Medulla oblongata (tissue), 1 donor: ENCODE data around the gene SLC34A3.

Source experiments
- DNase-seq: peaks from one replicate; pipeline ENCODE4 v3.0.0-alpha.2; 2015; ENCODE audit errors: extremely low spot score

The SLC34A3 gene

DNA sequence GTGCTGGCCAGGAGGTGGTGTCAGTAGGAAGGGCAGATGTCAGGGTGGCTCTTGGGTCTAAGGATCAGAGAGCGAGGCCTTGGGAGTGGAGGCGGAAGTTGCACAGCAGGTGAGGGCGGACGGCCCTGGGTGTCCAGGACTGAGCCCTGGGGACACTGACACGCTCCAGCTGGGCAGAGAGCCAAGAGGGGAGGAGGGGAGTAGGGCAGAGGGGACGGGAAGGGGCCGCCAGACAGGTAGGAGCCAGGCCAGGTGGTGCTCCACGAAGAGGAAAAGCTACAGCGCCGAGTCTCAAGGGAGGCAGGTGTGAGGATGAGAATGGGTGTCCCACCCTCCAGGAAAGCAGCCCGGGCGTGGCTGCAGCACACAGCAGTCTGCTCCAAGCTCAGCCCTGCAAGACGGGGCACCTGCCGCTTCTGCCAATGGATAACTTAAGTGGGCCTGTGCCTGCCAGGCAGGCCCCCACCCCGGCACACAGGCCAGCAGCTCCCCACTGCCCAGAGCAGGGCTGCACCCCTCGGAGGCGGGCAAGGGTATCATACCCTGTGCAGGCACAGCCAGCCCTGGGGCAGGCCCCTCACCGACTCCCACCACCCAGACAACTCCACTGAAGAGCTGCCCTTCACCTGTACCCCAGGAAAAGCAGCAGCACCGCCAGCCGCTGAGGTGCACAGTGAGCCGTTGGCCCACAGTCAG is 35.0 kb upstream of the SLC34A3 start:
- no peak for DNase-seq

DNA sequence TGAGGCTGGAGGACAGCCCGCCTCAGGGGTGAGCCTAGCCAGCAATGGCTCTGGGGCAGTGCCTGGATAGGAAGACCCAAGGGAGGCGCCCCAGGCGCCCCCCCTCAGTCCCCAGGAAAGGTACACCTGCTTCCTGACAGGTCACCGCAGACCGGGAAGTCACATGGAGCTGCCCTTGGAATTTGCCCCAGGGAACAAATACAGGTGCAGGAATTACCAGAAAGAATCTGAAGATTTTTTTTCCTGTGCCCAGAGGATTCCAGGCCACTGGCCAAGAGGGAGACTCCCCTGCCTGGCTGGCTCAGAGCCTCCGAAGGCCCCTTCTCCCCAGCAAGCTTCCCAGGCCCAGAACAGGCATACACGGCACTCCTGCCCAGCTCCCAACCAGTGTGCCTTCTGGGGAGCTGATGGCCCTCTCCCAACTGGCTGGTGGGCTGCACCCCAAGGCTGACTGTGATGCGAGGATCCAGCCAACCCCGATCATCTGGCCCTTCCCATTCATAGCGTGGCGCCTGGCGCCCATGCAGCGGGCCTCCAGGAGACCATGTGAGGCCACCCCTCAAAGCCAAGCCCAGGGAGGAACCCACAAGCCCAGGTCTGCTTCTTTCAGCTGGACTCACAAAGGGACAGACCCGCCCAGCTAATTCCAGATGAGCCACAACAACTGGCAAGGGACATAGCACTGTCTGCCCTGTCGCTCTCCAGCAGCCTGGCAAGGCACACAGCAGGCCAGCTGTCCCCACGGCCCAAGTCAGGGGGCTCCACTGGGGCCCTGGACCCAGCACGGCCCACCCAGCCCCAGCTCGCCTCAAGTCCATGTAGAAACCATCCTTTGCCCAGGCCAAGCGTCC is 32.4 kb upstream of the SLC34A3 start:
- DNase-seq: peak; percentile 39

DNA sequence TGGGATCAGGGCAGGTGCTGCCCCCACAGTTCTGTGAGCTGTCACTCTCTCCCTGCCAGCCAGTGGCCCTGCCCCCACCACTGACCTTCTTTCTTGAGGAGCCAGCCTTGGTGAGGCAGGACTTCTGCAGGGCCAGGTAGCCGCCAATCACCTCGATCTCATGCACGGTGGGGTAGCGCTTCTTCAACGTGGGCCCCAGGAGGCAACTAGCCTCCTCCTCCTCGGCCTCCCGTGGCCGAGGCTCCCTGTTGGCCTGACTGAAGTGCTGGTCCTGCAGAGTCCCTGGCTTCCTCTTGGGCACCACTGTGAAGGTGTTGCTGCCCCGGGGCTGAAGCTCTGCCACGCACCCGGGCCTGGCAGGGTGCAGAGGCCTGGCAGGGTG is 31.8 kb upstream of the SLC34A3 start:
- DNase-seq: peak; percentile 39

DNA sequence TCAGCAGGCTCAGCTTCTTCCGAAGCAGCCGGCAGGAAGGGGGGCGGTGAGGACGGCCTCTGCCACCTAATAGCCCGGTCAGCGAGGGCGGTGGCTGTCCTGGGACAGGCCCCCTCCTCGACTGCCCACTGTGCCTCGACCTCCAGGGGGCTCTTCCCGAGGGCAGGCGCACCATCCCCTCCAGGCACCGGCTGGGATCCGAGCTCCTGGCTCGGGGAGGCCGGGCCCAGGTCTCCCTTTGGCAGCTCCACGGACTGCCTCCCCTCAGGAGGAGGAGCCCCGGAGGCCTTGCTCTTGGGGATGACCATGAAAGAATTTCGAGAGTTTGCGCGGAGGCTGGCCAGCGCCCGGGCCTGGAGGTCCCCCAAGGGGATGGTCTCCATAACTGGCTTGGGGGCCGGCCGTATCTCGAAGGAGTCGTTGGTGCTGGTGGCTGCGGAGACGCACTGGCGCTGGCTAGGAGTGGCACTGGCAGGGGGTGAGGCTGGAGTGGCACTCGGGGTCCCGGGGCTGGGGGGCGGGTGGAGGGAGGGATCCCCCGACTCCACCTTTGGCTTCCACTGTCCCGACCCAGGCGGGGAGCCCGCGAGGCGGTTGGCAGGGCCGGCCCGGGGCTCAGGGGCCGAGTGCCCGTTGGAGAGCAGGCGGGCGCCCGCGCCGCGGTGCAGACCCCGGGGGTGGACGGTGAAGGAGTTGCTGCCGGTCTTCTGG is 31.1 kb upstream of the SLC34A3 start:
- DNase-seq: no peak

DNA sequence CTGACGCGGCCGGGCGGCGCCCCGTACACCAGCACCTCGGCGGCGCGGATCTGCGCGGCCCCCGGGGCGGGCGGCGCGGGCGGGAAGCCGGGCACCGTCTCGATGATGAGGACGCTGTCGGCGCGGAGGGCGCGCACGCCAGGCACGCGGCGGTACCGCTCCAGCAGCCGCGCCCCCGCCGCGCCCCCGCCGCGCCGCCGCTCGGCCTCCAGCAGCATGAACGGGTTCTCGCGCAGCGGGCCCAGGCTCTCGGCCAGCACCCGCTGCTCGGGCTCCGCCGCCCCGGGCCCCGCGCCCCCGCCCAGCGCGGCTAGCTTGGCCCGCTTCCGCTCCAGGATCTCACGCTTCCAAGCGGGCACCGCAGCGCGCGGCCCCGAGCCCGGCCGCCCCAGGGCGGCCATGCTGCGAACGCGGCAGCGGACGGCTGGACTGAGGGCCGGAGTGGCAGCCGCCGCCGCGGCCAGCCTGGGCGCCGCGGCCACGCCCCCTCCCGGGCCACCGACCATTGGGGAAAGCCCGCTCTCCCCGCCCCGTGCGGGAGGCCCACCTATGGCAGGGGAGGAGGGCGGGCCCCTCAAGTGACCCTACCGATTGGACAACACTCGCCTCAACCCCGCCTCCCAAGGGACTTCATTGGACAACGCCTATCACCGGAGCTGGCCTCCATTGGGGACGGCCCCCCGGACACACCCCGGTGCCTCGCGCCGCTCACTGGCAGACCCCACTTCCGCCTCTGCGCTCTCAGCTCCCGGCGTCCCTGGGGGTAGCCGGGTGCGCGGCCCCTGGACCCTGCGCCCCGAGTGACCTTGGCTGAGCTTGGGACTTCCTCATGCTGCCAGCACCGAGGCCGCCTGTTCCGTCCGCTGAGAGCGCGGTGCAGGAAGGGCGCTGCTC is 30.1 kb upstream of the SLC34A3 start, which contains the start of gene TPRN:
TPRN (minus strand) TSS at position 431 of the 894 bp plus-strand sequence; CDS start at position 401, 30 bp downstream.
- peak; percentile 99 for DNase-seq

DNA sequence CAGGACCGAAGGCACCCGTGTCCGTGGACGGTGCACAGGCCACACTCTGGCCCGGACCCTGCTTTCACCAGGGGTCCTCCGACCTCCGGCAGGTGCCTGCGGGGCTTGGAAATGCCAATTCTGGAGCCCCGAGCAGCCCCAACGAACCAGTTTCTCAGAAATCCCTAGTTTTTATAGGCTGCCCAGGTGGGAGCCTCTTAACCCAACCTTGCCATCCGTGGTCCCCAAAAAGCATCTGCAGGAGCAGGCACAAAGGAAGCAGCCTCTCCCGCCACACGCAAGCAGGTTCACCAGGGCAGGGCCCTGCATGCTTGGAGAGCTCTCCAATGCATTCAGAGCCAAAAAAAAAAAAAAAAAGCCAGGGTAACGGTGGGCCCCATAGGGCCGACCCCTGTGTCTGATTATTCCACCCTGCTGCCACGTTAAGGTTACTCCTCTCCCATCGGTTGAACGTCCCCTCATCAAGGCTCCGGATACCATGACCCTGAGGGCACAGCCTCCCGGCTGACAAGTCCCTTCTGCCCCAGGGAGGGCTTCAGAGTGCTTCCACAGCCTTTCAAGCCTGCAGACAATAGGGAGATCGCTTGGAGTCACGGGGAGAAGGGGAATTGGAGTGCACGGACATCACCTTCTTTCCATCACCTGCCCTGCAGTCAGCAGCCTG is 29.4 kb upstream of the SLC34A3 start:
- DNase-seq: no peak

DNA sequence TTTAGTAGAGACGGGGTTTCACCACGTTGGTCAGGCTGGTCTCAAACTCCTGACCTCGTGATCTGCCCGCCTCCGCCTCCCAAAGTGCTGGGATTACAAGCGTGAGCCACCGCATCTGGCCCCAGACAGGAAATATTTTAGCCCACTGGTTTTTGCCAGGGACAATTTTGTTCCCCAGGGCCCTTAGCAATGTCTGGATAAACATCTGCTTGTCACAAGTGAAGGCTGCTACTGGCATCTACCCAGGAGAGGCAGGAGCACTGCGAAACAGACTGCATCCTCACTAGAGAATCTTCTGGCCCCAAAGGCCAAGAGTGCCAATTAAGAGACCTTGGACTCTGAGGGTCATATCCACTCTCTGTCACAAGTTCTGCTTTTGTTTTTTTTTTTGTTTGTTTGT is 27.7 kb upstream of the SLC34A3 start:
- DNase-seq: no peak

DNA sequence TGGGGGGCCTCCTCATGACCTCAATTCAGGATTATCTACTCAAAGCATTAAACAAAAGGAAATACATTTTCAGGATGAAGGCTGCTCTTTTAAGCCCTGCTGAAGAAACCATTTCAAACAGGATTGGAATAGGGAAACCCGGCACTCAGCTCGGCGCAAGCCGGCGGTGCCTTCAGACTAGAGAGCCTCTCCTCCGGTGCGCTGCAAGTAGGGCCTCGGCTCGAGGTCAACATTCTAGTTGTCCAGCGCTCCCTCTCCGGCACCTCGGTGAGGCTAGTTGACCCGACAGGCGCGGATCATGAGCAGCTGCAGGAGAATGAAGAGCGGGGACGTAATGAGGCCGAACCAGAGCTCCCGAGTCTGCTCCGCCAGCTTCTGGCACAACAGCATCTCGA is 26.0 kb upstream of the SLC34A3 start:
- DNase-seq: no peak

DNA sequence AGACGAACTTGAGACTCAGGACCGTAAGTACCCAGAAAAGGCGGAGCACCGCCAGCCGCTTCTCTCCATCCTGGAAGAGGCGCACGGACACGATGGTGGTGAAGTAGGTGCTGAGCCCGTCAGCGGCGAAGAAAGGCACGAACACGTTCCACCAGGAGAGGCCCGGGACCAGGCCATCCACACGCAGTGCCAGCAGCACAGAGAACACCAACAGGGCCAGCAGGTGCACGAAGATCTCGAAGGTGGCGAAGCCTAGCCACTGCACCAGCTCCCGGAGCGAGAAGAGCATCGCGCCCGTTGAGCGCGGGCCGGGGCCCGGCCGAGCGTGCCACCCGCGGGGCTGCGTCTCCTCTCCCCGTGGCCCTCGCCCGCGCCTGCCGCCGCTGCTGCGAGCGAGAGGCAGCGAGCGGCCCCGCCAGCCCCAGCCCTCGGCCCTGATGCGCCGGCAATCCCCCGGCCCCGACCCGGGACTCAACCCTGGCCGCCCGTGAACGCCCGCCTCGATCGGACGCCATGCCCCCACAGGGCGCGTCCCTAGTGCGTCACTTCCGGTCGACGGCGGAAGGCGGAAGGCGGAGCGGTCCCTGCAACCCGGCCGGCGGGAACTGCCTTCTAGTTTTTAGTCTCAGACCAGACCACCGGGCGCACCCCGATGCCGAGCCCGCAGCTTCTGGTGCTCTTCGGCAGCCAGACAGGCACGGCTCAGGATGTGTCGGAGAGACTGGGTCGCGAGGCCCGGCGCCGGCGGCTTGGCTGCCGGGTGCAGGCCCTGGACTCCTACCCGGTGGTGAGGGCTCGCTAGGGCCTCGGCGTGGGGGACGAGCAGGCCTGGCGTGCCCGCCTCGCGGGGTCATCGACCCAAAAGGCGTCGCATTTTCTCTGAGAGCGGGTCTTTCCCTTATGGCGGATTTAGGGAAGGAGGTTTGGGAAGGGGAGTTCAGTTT is 25.3 kb upstream of the SLC34A3 start, which contains the start of the genes NDOR1 and TMEM203:
NDOR1 (plus strand) TSS at position 575 of the 944 bp plus-strand sequence; CDS start at position 653, 78 bp downstream.
TMEM203 (minus strand) TSS at position 523 of the 944 bp plus-strand sequence; CDS start at position 289, 234 bp downstream.
- DNase-seq: peak; percentile 92

DNA sequence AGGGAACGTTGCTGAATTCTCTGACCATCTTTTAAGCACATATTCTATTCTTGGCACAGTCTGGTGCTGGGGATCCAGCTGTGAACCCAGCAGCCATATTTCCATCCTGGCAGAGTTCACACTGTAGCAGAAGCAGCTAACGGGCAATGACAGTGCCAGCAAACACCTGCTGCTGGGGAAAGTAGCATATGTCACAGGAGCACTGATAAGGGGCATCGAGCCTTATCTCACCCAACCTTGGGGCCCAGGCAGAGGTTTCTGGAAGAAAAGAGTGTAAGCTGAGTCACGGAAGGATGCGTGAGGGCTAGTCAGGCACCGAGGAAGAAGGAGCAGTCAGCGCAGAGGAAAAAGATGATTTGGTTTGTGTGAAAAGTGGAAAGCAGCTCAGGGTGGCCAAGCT is 24.1 kb upstream of the SLC34A3 start:
- DNase-seq: no peak

DNA sequence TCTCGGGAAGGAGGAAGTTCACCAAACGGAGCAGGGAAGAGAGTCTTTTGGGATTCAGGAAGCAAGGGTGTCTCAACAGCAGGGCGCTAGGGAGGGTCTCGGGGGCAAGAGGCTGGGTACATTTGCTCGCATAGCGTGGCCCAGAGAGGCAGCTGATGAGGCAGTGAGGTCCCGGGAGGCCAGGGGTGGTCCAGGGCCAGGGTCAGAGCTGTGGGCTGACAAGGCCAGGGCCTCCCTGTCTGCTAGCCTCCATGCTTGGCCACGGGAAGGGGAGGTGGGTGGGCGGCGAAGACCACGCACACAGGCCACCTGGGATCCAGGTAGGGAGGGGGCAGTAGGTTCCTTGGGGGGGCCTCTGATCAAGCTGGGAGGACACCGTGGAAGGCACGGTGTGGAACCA is 19.2 kb upstream of the SLC34A3 start:
- no peak for DNase-seq

DNA sequence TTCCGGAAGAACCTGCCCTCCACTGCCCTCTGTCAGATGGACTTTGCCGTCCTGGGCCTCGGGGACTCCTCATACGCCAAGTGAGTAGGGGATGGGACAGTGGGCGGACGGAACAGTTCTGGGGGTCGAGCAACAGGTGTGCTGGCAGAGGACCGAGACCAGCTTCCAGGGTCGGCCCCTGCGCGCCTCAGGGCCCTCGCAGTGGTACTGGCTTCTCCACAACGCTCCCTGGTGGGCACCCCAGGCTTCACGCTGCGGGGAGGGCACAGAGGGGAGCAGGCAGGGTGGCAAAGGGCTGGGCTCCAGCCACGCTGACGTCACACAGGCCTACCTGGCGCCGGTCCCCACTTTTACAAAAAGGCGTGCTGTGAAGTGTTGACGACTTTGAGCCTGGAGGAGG is 18.2 kb upstream of the SLC34A3 start:
- no peak for DNase-seq

DNA sequence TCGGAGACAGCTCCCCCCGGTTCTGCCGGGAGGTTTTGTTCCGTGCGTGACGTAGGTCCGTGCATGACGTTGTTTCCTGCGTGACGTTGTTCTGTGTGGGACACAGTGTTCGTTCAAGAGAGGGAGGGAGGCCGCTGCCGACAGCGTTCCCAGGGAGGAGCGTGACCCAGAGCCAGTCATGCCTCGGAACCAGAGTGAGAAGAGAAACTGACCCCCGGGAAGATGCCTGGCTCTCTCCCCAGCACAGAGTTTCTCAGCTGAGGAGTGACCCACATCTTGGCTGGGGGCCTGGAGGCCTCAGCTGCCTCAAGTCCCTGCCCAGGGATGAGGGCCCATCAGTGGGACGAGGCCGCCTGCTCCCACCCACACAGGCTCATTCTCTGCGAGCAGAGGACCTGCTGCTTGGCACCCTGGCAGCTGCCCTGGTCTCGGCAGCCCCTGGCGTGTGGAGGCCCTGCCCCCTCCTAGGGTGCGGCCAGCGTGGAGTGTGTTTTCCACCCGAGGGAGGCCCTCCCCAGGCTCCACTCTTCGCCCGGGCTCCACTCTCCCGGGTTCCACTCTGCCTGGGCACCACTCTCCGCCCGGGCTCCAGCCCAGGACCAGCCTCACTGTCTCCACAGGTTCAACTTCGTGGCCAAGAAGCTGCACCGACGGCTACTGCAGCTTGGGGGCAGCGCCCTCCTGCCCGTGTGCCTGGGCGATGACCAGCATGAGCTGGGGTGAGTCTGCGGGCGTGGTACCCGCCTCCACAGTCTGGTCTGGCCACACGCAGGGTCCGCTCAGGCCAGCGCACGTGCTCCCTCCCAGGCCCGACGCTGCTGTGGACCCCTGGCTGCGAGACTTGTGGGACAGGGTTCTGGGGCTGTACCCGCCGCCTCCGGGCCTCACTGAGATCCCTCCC is 17.3 kb upstream of the SLC34A3 start:
- peak; percentile 76 for DNase-seq

DNA sequence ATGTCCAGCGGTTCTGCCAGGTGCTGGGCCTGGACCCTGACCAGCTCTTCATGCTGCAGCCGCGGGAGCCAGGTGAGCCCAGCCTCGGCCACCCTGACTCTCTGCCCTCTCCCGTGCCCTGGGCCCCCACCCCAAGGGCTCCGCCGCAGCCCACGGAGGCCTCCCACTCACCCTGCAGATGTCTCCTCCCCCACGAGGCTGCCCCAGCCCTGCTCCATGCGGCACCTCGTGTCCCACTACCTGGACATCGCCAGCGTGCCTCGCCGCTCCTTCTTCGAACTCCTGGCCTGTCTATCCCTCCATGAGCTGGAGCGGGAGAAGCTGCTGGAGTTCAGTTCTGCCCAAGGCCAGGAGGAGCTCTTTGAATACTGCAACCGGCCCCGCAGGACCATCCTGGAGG is 16.1 kb upstream of the SLC34A3 start:
- no peak for DNase-seq

DNA sequence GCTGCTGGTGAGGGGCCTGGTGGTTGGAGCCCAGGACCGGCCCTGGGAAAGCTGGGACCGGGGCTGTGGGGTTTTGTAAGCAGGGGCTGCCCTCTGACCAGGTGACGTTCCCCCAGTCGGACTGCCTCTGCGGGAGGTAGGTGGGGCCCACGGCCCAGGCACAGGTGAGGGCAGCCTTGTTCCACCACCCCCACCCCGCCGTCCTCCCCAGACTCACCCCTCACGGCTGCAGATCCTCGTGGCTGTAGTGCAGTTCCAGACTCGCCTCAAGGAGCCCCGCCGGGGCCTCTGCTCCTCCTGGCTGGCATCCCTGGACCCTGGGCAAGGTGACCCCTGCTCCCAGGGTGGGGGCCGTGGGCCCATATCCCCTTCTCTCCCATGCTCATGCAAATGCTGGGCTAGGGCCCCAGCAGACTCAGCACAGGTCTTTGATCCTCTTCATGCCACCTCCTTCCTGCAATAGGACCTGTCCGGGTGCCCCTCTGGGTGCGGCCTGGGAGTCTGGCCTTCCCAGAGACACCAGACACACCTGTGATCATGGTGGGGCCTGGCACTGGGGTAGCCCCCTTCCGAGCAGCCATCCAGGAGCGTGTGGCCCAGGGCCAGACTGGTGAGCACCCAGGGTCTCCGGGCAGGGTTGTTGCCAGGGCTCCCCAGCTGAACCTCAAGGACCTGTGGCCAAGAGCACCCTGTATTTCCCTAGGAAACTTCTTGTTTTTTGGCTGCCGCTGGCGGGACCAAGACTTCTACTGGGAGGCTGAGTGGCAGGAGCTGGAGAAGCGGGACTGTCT is 15.3 kb upstream of the SLC34A3 start:
- DNase-seq: no peak

DNA sequence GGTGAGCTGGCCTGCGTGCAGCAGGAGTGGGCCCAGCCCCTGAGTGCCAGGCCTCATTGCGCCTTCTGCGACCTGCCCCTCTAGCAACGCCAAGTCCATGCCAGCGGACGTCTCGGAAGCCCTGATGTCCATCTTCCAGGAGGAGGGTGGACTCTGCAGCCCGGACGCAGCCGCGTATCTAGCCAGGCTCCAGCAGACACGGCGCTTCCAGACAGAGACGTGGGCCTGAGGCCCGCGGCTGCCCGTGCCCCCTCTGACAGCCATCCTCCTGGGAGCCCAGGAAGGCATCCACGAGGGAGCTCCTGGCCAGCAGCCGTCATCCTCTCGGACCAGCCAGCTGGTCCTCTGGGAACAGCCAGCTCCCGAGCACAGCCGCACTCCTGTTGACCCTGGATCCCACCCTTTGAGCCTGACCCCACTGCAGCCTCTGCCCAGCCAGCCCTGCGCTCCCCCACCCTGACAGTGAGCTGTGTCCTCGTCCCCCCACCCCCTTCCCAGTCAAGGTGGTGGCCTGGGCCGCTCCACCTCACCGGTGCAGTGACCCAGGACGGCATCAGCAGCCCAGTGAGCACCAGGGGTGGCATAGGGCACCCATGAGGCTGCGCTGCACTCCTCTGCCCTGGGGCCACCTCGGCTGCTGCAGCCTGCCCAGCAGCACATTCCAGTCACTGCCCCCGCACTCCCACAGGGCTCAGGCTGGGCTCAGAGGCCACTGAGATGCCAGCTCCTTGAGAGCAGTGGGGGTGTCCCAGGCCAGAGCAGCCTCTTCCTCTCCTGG is 14.3 kb upstream of the SLC34A3 start:
- DNase-seq: no peak
